Left renal cortex interstitium (tissue), 4 donors: ENCODE data around the gene GNAQ. TPM values are rescaled to one million over a fixed set of nuclear protein-coding genes. Genes with fewer than 3 reads are reported as not detected.

Experiments used
- DNase-seq, 4 donors: peaks; one replicate each; pipeline ENCODE4 v3.0.0-alpha.2; 2013; ENCODE audit warnings: low read depth in 4 of 4, low spot score in 2 of 4, missing footprints in 1 of 4
- polyA plus RNA-seq, 4 donors: library from polyadenylated mRNA; unstranded; fragments of 120-200 nt; gene quantifications; one replicate each; pipeline ENCODE4 v1.2.1, GENCODE V29; 2013; ENCODE audit not compliant: insufficient read length in 4 of 4

GNAQ gene
- polyA plus RNA-seq, 4 donors, result 57.3 to 66.0 (median 59.8) TPM

DNA sequence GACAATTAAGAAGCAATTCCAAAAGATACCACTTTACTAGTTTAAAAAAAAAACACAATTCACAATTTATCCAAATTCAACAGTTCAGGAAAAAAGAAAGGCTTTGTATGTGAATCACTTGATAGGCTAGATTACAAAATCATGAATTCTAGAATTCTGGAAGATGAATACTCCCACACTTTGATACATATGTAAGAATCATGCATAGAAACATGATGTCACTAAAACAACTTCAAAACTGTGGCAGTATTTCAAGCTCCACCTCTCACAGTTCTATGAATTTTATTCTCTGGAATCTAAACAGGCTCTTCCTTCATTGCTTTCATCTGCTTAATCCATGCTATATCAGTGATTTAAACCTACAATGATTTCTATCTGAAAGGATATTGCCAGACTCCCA lies 51.0 kb downstream of the GNAQ start:
- DNase-seq, result no peak

- DNase-seq, result no peak
These were observed 53.4 kb downstream of the GNAQ start for GRCh38 chr9:77978086-77978781.

- DNase-seq, result no peak
These were observed 54.4 kb downstream of the GNAQ start for GRCh38 chr9:77977210-77977611.

GRCh38 chr9:77975806-77976205 lies 55.8 kb downstream of the GNAQ start:
- DNase-seq, result no peak

DNA sequence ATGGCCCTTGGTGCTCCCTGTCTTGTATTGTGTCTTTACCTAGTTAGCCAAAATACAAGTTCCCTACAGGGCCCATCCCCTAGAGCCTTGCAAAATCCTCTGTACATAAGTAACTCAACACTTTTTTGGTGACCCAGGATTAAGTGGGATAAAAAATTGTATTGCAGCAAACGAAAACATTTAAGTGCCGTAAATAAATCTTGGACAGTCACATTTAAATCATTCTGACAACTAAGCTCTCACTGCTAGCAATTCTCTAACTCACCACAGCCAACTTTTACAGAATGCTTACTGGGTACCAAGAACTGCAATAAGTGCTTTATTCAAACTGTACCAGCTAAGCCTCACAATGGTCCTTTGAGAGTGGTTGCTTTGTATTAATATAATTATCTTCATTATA lies 56.6 kb downstream of the GNAQ start:
- DNase-seq, result no peak

DNA sequence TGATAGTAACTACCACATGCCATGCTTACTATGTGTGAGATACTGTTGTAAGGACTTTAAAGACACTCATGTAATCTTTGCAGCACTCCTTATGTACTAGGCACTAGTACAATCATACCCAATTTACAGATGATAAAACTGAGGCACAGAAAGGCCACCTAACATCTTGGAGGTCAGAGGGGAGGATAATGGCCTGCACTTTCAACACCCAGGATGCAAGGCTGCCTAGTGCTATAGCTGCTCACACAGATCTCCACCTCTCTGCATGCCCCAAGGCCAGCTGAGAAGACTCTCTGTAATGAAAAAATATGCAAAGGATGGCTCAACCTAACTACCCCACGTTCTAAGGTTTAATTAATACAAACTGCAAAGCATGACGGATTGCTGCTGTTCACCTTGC lies 57.2 kb downstream of the GNAQ start:
- DNase-seq, result no peak

GRCh38 chr9:77969083-77969482 lies 62.5 kb downstream of the GNAQ start:
- no peak for DNase-seq

DNA sequence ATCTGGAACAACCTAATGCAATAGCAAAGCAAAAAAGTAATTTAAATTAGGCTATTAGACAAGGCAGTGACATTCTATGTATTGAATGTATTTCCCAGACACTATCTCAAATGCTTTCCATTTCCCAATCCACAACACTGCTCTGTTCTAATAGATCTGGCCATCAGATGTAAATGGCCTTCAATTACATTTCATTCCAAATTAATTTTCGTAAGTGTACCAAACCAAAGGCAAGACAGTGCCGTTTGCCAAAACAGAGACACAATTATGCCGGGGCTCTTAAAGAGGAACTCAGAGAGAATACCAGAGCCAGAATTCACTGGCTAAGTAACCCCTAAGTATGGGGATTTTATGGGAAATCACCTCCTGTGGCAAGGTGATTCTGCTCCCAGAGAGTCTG lies 63.1 kb downstream of the GNAQ start:
- DNase-seq, result no peak

DNA sequence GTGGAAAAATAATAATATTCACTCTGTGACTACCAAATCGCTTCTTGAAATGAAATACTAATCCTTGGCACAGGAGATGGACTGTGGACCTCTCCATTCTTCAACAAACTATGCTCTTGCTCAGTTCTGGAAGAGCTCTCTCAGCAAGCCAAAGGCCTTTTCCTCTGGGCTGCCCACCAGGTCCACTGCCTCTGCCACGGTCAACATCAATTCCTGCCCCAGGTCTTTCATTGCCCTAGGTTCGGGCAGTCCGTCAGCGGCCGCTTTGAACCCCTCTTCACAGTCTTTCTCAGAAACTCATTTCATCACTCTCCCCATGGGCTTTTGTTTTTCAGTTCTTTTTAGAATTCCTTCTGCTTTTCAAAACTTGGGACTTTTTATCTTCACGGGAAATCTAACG lies 64.9 kb downstream of the GNAQ start:
- no peak for DNase-seq

DNA sequence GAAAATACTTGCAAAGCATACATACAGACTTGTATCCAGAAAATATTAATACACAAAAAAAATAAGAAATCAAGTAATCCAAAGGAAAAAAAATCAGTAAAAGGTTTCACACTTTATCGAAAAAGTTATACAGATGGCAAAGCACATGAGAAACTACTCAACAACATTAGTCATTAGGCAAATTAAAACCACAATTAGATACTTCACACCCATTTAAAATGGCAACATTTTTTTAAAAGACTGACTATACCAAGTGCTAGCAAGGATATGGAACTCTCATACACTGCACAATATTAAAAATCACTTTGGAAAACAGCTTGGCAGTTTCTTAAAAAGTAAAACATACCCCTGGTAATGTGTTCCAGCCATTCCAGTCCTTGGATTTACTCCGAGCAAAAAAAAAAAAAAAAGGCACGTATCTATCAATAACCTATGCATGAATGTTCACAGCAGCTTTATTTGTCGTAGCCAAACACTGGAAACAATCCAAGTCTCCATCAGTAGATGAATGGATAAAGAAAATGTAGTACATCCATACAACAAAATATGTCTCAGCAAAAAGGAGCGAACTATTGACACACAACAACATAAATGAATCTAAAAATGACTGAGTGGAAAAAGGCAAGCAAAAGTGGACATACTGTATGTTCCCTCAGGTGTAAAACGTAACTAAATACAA lies 66.0 kb downstream of the GNAQ start:
- no peak for DNase-seq

GRCh38 chr9:77964258-77964657 lies 67.4 kb downstream of the GNAQ start:
- DNase-seq, result no peak

- DNase-seq, result no peak
These were observed 70.1 kb downstream of the GNAQ start for GRCh38 chr9:77961541-77961940.

DNA sequence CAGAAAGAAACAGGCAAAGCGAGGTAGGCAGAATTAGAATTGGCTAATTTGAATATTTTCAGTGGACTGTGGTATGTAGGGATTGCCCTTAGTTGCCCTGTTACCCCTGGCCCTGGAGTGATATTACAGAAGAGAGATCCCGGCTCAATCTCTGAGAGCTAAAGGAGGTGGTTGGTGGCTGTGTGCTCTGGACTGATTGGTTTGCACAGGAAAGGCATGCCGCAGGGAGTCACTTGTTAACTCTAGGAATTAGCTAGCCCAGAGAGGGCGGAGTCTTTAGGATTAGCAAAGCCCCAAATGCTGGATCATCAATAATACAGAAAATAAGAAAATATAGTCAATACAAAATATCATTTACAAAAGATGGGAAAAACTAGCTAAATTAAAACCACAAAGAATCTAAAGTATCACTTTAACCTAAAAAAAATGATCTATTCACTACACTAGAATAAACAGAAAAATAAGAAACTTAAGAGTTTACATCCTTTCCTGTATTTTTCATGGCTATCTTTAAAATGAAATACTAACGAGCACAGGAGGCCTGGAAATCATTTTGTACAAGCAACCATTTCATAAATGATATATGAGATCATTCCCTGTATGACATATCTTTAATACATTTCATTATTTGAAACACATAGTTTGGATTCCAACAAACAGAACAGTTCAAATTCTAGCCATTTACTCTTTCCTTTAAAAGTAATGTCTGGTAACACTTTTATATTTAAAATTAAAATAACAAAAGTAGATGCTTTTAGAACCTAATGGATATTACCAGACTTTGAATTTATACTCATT lies 71.1 kb downstream of the GNAQ start:
- no peak for DNase-seq

DNA sequence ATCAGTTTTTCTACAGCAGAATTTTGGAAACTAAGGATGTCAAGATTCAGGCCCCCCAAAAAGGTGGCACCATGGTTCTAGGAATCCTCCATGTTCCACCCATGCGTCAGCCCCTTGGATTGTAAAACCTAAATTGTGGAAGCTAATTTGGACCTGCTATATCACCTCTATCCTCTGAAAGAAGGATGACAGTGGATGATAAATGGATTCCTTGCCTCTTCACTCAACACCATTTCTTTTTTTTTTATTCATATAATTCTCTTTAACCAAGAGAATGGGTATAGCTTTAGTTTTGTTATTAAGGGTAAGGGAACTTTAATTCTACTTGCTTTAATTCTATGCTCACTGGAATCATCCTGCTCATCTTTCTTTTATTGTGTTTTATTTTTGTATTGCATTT lies 71.8 kb downstream of the GNAQ start:
- DNase-seq, result no peak

- DNase-seq, result no peak
These were observed 74.0 kb downstream of the GNAQ start for GRCh38 chr9:77957652-77958051.

DNA sequence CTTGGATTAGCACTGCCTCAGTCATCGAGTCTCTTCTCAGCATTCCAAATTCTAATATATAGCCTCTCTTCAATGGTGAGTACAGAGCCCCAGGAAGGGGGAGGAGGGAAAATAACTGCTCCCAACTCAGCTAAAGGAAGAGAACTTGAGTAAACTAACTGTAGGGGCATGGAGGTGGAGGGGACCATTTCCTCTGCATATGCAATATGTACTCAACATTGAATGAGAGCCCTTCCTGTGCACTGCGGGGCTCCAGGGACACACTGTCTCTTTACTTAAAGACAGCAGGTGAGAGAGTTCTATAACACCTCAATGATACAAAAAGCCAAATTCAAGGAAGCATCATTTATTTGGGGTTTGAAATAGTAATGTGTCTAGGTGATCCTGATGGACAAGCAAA lies 75.1 kb downstream of the GNAQ start:
- no peak for DNase-seq

DNA sequence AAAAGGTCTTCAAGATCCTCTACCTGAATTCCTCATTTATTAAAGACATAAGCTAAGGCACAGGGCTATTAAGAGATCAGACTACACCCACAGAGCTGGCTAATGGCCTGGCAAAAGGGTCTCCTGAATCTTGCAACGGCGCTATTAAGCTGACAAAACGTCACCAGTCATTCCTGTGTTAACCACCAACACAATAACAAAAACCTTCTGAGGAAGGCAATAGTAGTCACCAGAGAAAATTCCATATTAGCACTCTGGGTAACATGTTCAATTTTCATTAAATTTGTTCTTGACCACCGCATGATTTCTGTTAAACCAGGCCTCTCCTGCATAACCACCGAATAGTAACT lies 77.0 kb downstream of the GNAQ start:
- DNase-seq, result no peak

DNA sequence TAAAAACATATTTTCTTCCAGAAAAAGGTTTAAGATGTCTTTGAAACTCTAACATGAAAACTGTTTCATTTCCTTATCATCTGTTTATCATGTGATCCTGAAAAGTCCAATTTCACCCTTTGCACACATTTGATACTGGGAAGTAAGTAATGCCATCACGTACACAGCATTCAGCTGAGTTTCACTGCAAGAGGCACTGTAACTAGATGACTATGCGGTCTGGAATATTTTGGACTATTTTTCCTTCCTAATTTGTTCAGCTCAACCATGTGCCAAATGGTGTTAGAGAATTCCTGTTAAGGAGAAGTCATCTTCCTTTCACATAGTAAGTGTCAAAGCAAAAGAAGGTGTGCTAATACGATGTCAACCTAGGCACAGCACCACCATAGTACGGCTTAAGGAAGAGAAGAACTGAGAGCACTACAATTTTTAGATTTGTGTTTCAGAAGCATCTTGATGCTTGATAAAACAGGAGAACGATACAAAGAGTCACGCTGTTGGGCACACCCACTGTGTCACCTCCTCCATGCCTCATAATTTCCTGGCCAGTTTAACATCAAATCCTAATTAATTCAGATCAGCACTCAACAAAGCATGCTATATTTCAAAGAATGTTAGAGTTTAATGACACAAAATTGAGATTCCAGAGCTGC lies 77.5 kb downstream of the GNAQ start:
- DNase-seq, result no peak

DNA sequence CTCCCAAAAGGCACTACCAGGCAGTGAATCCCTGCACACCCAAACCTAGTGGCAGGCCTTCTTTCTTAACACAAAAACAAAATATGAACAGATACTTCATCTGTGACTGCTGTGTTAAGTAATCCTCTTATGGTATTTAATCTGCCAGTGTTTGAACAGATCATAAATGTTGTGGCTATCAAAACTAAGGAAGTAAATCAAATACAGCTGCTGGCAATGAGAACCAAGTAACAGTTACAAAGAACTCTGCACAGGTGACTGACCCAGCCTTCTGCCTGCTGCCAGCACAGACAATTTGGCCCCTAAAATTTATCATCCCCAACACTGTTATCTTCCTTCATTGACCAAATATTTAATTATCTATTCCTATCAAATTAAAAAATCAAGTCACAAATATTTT lies 78.0 kb downstream of the GNAQ start:
- no peak for DNase-seq

- no peak for DNase-seq
These were observed 78.8 kb downstream of the GNAQ start for GRCh38 chr9:77952635-77953328.

GRCh38 chr9:77951369-77951768 lies 80.2 kb downstream of the GNAQ start:
- DNase-seq, result no peak
